Loucy (cell line): Measurements from ENCODE around the gene HOXB1.

Experiments
- H2AFZ ChIP-seq: fragments of 200-600 bp; sonication (generic); 2 replicates; pipeline ENCODE4 v1.6.0; 2016; ENCODE audit warnings: antibody characterized with exemption, mild to moderate bottlenecking, low read length, moderate library complexity
- H3F3A ChIP-seq: fragments of 200-600 bp; 2 replicates; pipeline ENCODE4 v1.6.0; 2016; ENCODE audit warnings: antibody characterized with exemption, low read depth, mild to moderate bottlenecking
- H3K27me3 ChIP-seq: fragments of 200-600 bp; sonication (generic); 2 replicates; pipeline ENCODE4 v1.6.1; 2014; ENCODE audit warnings: low read length, mild to moderate bottlenecking; ENCODE audit not compliant: insufficient read depth, poor library complexity, severe bottlenecking
- H3K36me3 ChIP-seq: fragments of 200-600 bp; sonication (generic); 2 replicates; pipeline ENCODE4 v1.6.1; 2016; ENCODE audit warnings: low read length; ENCODE audit not compliant: insufficient read depth
- H3K4me1 ChIP-seq: fragments of 200-600 bp; sonication (generic); 2 replicates; pipeline ENCODE4 v1.5.1; 2014; ENCODE audit warnings: low read length, mild to moderate bottlenecking; ENCODE audit not compliant: insufficient read depth, poor library complexity, severe bottlenecking
- H3K4me2 ChIP-seq: fragments of 200-600 bp; sonication (generic); 2 replicates; pipeline ENCODE4 v1.6.0; 2014; ENCODE audit warnings: antibody characterized with exemption, low read length, low read depth, mild to moderate bottlenecking; ENCODE audit not compliant: poor library complexity, severe bottlenecking
- H3K4me3 ChIP-seq: fragments of 200-600 bp; sonication (generic); 2 replicates; pipeline ENCODE4 v1.5.1; 2014; ENCODE audit warnings: low read length, mild to moderate bottlenecking, mixed read lengths; ENCODE audit not compliant: poor library complexity, severe bottlenecking
- H3K79me2 ChIP-seq: fragments of 200-600 bp; sonication (generic); 2 replicates; pipeline ENCODE4 v1.6.1; 2014; ENCODE audit warnings: low read length; ENCODE audit not compliant: insufficient read depth
- H3K9ac ChIP-seq: fragments of 200-600 bp; sonication (generic); 2 replicates; pipeline ENCODE4 v1.6.0; 2014; ENCODE audit warnings: mild to moderate bottlenecking, low read depth, low read length, moderate library complexity; ENCODE audit not compliant: poor library complexity, severe bottlenecking
- H3K9me2 ChIP-seq: fragments of 200-600 bp; sonication (generic); replicated peaks from 2 replicates; pipeline ENCODE4 v1.6.1; 2016; ENCODE audit warnings: low read depth, low read length, mixed read lengths
- H3K9me3 ChIP-seq: fragments of 200-600 bp; sonication (generic); 2 replicates; pipeline ENCODE4 v1.6.1; 2014; ENCODE audit warnings: mild to moderate bottlenecking, antibody characterized with exemption, low read length, low read depth; ENCODE audit not compliant: insufficient read depth
- H4K20me1 ChIP-seq: fragments of 200-600 bp; sonication (generic); 2 replicates; pipeline ENCODE4 v1.6.0; 2014; ENCODE audit warnings: antibody characterized with exemption, low read length, mild to moderate bottlenecking; ENCODE audit not compliant: insufficient read depth, poor library complexity, severe bottlenecking
- CTCF ChIP-seq: fragments of 200-600 bp; sonication (generic); conservative IDR thresholded peaks from 2 replicates; pipeline ENCODE4 v1.5.1; 2014; ENCODE audit warnings: mild to moderate bottlenecking, antibody characterized with exemption, low read length
- EZH2phosphoT487 ChIP-seq: fragments of 200-600 bp; IDR thresholded peaks from 2 replicates; pipeline ENCODE4 v1.6.1; 2018; ENCODE audit warnings: antibody characterized with exemption, mild to moderate bottlenecking, moderate library complexity, borderline replicate concordance

The HOXB1 gene

DNA sequence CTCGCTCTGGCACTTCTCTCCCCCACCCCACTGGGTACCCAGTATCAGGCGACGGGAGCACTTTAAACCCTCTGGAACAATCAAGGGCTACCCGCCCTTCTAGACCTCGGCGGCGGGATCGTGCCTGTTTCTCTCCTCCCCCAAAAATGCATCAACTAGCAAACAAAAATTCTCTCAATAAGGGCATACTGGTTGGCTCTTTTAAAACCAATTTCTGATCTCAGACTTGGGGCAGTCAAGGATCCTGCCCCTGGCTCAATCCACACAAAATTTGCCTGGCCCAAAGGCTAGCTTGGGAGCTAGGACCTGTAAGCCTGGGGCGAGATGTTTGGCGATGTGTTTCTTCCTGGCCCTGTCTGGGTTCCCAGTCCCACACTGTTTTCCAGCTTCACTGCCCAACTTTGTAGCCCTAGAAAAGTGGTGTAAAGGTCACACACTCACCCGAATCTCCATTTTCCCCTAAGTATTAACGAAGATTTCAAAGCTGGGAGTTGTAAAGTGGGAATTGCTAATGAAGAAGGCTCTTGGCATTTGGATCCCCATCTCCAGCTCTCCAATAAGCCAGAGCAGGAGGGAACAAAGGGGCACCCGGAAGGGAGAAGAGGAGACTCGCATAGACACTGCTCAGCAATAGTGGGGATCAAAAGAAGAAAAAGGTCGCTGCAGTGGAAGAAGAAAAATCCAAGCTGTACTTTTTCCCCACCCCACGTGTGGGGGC, 28.5 kb upstream of the HOXB1 start:
- Histone ChIP-seq H3K9me2 (no peaks in the 10 kb centered on the region), H3K36me3 (peaks cover 83% of the 10 kb centered on the region), H2AFZ (no peak overlapping the region), H3F3A (peaks cover 11% of the 10 kb centered on the region), H3K27me3 (no peaks in the 10 kb centered on the region), H3K9ac (peak overlapping the region; percentile 43), H3K4me2 (peak overlapping the region; percentile 82), H3K4me1 (peaks cover 78% of the 10 kb centered on the region), H4K20me1 (peaks cover 92% of the 10 kb centered on the region), H3K4me3 (no peak overlapping the region), H3K9me3 (no peaks in the 10 kb centered on the region), H3K79me2 (peaks cover 100% of the 10 kb centered on the region)
- TF ChIP-seq EZH2phosphoT487: no peak
- TF ChIP-seq CTCF: no peak

- peaks cover 100% of the 10 kb centered on the region for H3K79me2 ChIP-seq
- TF ChIP-seq CTCF: no peak
- TF ChIP-seq EZH2phosphoT487: no peak
- H3K9ac ChIP-seq: peak overlapping the region; percentile 10
- peaks cover 86% of the 10 kb centered on the region for H3K36me3 ChIP-seq
- H3K9me2 ChIP-seq: no peaks in the 10 kb centered on the region
- H2AFZ ChIP-seq: no peak overlapping the region
- peaks cover 11% of the 10 kb centered on the region for H3F3A ChIP-seq
- peaks cover 95% of the 10 kb centered on the region for H4K20me1 ChIP-seq
- no peaks in the 10 kb centered on the region for H3K9me3 ChIP-seq
- H3K4me1 ChIP-seq: peaks cover 77% of the 10 kb centered on the region
- H3K4me3 ChIP-seq: no peak overlapping the region
- peak overlapping the region; percentile 17 for H3K4me2 ChIP-seq
- H3K27me3 ChIP-seq: no peaks in the 10 kb centered on the region
Observed at GRCh38 chr17:48558831-48559121, 28.0 kb upstream of the HOXB1 start.

DNA sequence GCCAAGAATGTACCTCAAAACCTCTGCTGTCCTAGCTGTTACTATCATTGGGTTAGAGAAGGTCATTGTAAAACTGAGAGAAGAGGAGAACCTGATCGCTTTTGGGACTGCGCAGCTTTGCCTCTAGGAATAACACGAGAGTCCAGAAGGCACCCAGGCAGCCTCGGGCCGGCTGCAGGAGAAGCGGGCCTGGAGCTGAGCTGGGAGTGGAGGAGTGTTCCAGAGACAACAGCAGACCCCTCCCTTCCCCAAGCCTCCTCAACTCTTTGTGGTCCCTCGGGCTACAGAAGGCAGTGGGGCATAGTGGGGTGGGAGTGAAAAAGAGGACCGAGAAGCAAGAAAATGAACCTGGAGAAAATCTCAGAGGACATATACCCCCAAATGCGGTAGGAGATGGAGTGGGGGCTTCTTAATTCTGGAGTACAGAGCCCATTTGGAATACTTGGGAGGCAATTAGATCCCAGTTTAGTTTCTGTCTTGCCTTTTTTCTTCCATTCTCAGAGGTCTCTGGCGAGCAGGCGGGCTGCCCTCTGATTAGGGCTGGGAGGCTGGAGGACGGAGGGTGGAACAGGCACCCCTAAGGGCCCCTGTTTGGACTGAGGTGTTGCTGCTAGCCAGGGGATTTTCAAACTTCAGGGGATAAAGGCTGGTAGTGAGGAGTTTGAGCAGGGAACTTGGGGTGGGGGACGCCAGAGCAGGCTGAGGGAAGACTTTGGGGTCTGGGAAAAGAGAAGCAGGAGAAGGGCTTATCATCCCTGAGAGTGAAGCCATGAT, 27.4 kb upstream of the HOXB1 start:
- Histone ChIP-seq H3K27me3 (no peaks in the 10 kb centered on the region), H3K4me2 (peak overlapping the region; percentile 17), H3K36me3 (peaks cover 86% of the 10 kb centered on the region), H3K9me3 (no peaks in the 10 kb centered on the region), H3K79me2 (peaks cover 100% of the 10 kb centered on the region), H3K9ac (peak overlapping the region; percentile 31), H3K4me3 (no peak overlapping the region), H3K9me2 (no peaks in the 10 kb centered on the region), H4K20me1 (peaks cover 95% of the 10 kb centered on the region), H3K4me1 (peaks cover 72% of the 10 kb centered on the region), H3F3A (peaks cover 9% of the 10 kb centered on the region), H2AFZ (no peak overlapping the region)
- no peak for TF ChIP-seq EZH2phosphoT487
- no peak for TF ChIP-seq CTCF
